Vagina (tissue), 2 donors: ENCODE data around the gene ASXL3. TPM values are rescaled to one million over a fixed set of nuclear protein-coding genes. Genes with fewer than 3 reads are reported as not detected.

Experiments
- DNase-seq, 2 donors: peaks; one replicate each; pipeline ENCODE4 v3.0.0-alpha.2; 2017; ENCODE audit errors: extremely low spot score in 2 of 2
- H3K27ac ChIP-seq: fragments of 200-600 bp; sonication (generic); one replicate; pipeline ENCODE4 v1.5.1; 2019
- H3K27me3 ChIP-seq: fragments of 200-600 bp; sonication (generic); one replicate; pipeline ENCODE4 v1.5.1; 2019
- H3K36me3 ChIP-seq, 2 donors: fragments of 200-600 bp; sonication (generic); one replicate each; pipeline ENCODE4 v1.5.1; 2017 to 2019
- H3K4me1 ChIP-seq: fragments of 200-600 bp; sonication (generic); one replicate; pipeline ENCODE4 v1.5.1; 2019
- H3K4me3 ChIP-seq, 2 donors: fragments of 200-600 bp; sonication (generic); 1 replicate in 1 of 2; 2 replicates in 1 of 2; pipeline ENCODE4 v1.5.1; 2016 to 2019
- H3K9me3 ChIP-seq: fragments of 200-600 bp; sonication (generic); one replicate; pipeline ENCODE4 v1.5.1; 2019
- CTCF ChIP-seq, 3 experiments: fragments of 450-650 bp in 2 of 3; fragments of 200-600 bp in 1 of 3; sonication (generic) in 1 of 3; IDR thresholded peaks; one replicate each; pipeline ENCODE4 v1.5.1; 2017 to 2019; ENCODE audit warnings: antibody characterized with exemption in 3 of 3, mild to moderate bottlenecking in 2 of 3, moderate library complexity in 2 of 3
- POLR2A ChIP-seq, 2 donors: fragments of 450-650 bp; IDR thresholded peaks; one replicate each; pipeline ENCODE4 v1.6.1; 2017; ENCODE audit warnings: antibody characterized with exemption in 2 of 2, mild to moderate bottlenecking in 2 of 2, moderate library complexity in 2 of 2
- POLR2AphosphoS5 ChIP-seq, 2 donors: sonication (generic); formaldehyde crosslinking; IDR thresholded peaks; one replicate each; pipeline ENCODE4 v1.9.0; 2017; ENCODE audit warnings: antibody characterized with exemption in 2 of 2, mild to moderate bottlenecking in 2 of 2, low read depth in 1 of 2; ENCODE audit not compliant: insufficient read depth in 1 of 2
- intact Hi-C: fragments of 100-400 bp; cut with DNase I; formaldehyde crosslinking; loops from one replicate; pipeline ENCODE4 v1.15.1; 2023
- total RNA-seq: library from RNA; depleted of rRNA; stranded (reverse); fragments of >200 nt; gene quantifications from one replicate; pipeline ENCODE4 v1.2.3, GENCODE V29; 2016

ASXL3 gene
- total RNA-seq, 1 donor from 2014 or later, result 5.9 TPM

DNA sequence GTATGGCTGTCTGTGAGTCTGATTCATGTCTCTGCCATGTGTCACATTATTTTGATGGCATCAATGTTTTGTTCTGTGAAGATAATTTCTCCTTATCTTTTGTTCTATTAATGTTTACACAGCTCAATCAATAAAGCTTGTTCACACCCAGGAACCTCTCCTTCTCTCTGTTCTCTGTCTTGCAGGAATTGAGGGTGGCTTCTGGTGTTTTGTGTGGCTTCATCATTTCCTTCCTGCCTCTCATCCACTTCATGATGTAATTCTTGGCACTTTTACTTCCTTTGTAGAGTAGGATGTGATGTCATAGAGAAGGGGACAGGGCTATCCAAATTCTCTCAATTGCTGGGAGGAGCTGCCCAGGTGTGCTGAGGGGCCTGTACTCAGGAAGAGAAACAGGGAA is 27.2 kb downstream of the ASXL3 start:
- intact Hi-C loops, result no loop called here
- Histone ChIP-seq H3K27me3 (no peaks in the 10 kb centered on the region), H3K27ac (no peak overlapping the region), H3K4me3 (no peak overlapping the region), H3K9me3 (no peaks in the 10 kb centered on the region), H3K36me3 (no peaks in the 10 kb centered on the region), H3K4me1 (no peaks in the 10 kb centered on the region)
- TF ChIP-seq POLR2A (IDR thresholded peaks at IDR 0.05), result no peak
- no peak for TF ChIP-seq POLR2AphosphoS5 (IDR thresholded peaks at IDR 0.05; ENCODE audit: insufficient read depth in 1 of 2, low read depth in 1 of 2)
- TF ChIP-seq CTCF (IDR thresholded peaks at IDR 0.05), result no peak
- no peak for DNase-seq

DNA sequence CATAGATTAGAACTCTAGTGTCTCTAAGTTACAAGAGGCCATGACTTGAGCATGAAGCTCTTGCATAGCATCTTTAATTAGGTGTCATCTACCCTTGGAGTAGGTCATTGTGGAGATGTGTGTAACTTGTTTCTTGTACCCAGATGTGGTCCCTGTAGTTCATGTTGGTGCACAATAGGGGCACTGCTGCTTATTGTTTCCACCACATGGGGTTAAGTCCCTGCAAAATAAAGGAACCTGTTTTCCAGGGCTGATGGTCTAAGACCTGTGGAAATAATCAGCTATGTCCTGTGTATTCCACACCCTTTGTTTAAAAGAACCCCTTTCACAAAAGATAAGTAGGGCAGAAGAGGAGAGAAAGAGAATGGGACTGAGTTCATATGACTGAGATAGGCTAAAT is 28.6 kb downstream of the ASXL3 start:
- TF ChIP-seq CTCF (IDR thresholded peaks at IDR 0.05) (no peak), POLR2A (IDR thresholded peaks at IDR 0.05) (no peak), POLR2AphosphoS5 (IDR thresholded peaks at IDR 0.05; ENCODE audit: insufficient read depth in 1 of 2, low read depth in 1 of 2) (no peak)
- H3K9me3 ChIP-seq, result no peaks in the 10 kb centered on the region
- no peaks in the 10 kb centered on the region for H3K27me3 ChIP-seq
- DNase-seq, result no peak
- H3K27ac ChIP-seq, result no peak overlapping the region
- H3K4me1 ChIP-seq, result no peaks in the 10 kb centered on the region
- intact Hi-C loops, result no loop called here
- H3K36me3 ChIP-seq, result no peaks in the 10 kb centered on the region
- no peak overlapping the region for H3K4me3 ChIP-seq

GRCh38 chr18:33611525-33612135 is 33.6 kb downstream of the ASXL3 start:
- no peaks in the 10 kb centered on the region for H3K4me1 ChIP-seq
- intact Hi-C loops, result no loop called here
- no peak overlapping the region for H3K27ac ChIP-seq
- H3K36me3 ChIP-seq, result no peaks in the 10 kb centered on the region
- no peak for DNase-seq
- no peaks in the 10 kb centered on the region for H3K27me3 ChIP-seq
- TF ChIP-seq CTCF (IDR thresholded peaks at IDR 0.05) (no peak), POLR2A (IDR thresholded peaks at IDR 0.05) (no peak), POLR2AphosphoS5 (IDR thresholded peaks at IDR 0.05; ENCODE audit: insufficient read depth in 1 of 2, low read depth in 1 of 2) (no peak)
- H3K4me3 ChIP-seq, result no peak overlapping the region
- H3K9me3 ChIP-seq, result no peaks in the 10 kb centered on the region

GRCh38 chr18:33612632-33613031 is 34.6 kb downstream of the ASXL3 start:
- no peak overlapping the region for H3K27ac ChIP-seq
- no peaks in the 10 kb centered on the region for H3K36me3 ChIP-seq
- H3K9me3 ChIP-seq, result no peaks in the 10 kb centered on the region
- TF ChIP-seq POLR2AphosphoS5 (IDR thresholded peaks at IDR 0.05; ENCODE audit: insufficient read depth in 1 of 2, low read depth in 1 of 2), result no peak
- TF ChIP-seq POLR2A (IDR thresholded peaks at IDR 0.05), result no peak
- TF ChIP-seq CTCF (IDR thresholded peaks at IDR 0.05), result no peak
- H3K4me3 ChIP-seq, result no peak overlapping the region
- intact Hi-C loops, result no loop called here
- DNase-seq, result no peak
- H3K4me1 ChIP-seq, result no peaks in the 10 kb centered on the region
- H3K27me3 ChIP-seq, result no peaks in the 10 kb centered on the region

- Histone ChIP-seq H3K27me3 (no peaks in the 10 kb centered on the region), H3K4me1 (no peaks in the 10 kb centered on the region), H3K4me3 (no peak overlapping the region), H3K36me3 (no peaks in the 10 kb centered on the region), H3K9me3 (no peaks in the 10 kb centered on the region), H3K27ac (no peak overlapping the region)
- DNase-seq, result no peak
- intact Hi-C loops, result no loop called here
- TF ChIP-seq POLR2A (IDR thresholded peaks at IDR 0.05), result no peak
- TF ChIP-seq CTCF (IDR thresholded peaks at IDR 0.05), result no peak
- no peak for TF ChIP-seq POLR2AphosphoS5 (IDR thresholded peaks at IDR 0.05; ENCODE audit: insufficient read depth in 1 of 2, low read depth in 1 of 2)
Measured at GRCh38 chr18:33616556-33616955, 38.5 kb downstream of the ASXL3 start.
